ENCODE results near the gene NRSN2.

Gene NRSN2

GRCh38 chr20:400454-401275 lies 53.8 kb downstream of the NRSN2 start:
- DNase-seq = no peak

GRCh38 chr20:401682-402495 lies 55.0 kb downstream of the NRSN2 start:
- no peak for DNase-seq

- no peak for DNase-seq
Measured at GRCh38 chr20:402496-402885, 55.6 kb downstream of the NRSN2 start.

- DNase-seq = no peak
Measured at GRCh38 chr20:402898-403581, 56.1 kb downstream of the NRSN2 start.

GRCh38 chr20:403582-403957 lies 56.7 kb downstream of the NRSN2 start:
- no peak for DNase-seq

GRCh38 chr20:404088-404487 lies 57.2 kb downstream of the NRSN2 start:
- DNase-seq = no peak
